HepG2 (cell line): Measurements from ENCODE around the gene TEF. TPM values are rescaled to one million over a fixed set of nuclear protein-coding genes. Genes with fewer than 3 reads are reported as not detected.

Source experiments
- ATAC-seq: fragments of 200-7000 bp; cut with Tn5 transposase; 3 replicates; pipeline ENCODE4 v1.9.1; 2020; ENCODE audit warnings: mild to moderate bottlenecking, moderate library complexity
- BruUV-seq: library from RNA; stranded (reverse); fragments of 400-500 nt; replicated peaks from 2 replicates; lab custom pipeline; 2021; lab: Mats Ljungman, UMichigan
- CTCF ChIA-PET: fragments of 300-600 bp; formaldehyde crosslinking; extraction: SDS; loops from one replicate; lab custom pipeline; 2021; ENCODE audit warnings: low total read pairs, inconsistent platforms, low intra/inter-chr PET ratio; lab: Yijun Ruan, JAX
- POLR2A ChIA-PET: fragments of 350-600 bp; sonication (Branson Sonifier 250); formaldehyde crosslinking; loops from one replicate; lab custom pipeline; 2020; ENCODE audit warnings: antibody characterized with exemption, inconsistent platforms; lab: Yijun Ruan, JAX
- DNase-seq: peaks from one replicate; pipeline ENCODE4 v3.0.0-alpha.2; 2015; ENCODE audit warnings: low spot score
- FAIRE-seq: peaks from 3 replicates; lab custom pipeline; 2011; peaks lifted over from hg19 to GRCh38; lab: Jason Lieb, UNC
- H2AFZ ChIP-seq: one replicate; pipeline ENCODE4 v1.6.1; 2011; ENCODE audit warnings: low read length, inconsistent platforms
- H3K27ac ChIP-seq: fragments of 300-600 bp; 3 replicates; pipeline ENCODE4 v1.8.0; 2011; ENCODE audit warnings: mixed run types, mild to moderate bottlenecking, mixed read lengths, low read length, inconsistent platforms; ENCODE audit not compliant: insufficient read depth; ENCODE audit errors: extremely low read length
- H3K27me3 ChIP-seq, 2 experiments: fragments of 200-600 bp in 1 of 2; 2 replicates in 1 of 2; 3 replicates in 1 of 2; pipeline versions ENCODE4 v1.6.0 to v1.8.0; 2011; ENCODE audit warnings: low read length in 2 of 2, mild to moderate bottlenecking in 2 of 2, moderate library complexity in 2 of 2, inconsistent platforms in 1 of 2; ENCODE audit not compliant: insufficient read depth in 2 of 2, control insufficient read depth in 1 of 2
- H3K36me3 ChIP-seq, 2 experiments: fragments of 200-600 bp in 1 of 2; replicated peaks in 1 of 2; 2 replicates in 1 of 2; 3 replicates in 1 of 2; pipeline versions ENCODE4 v1.5.1 to v1.8.0; 2011; ENCODE audit warnings: low read length in 2 of 2, inconsistent platforms in 1 of 2; ENCODE audit not compliant: insufficient read depth in 2 of 2, control insufficient read depth in 1 of 2
- H3K4me1 ChIP-seq: 2 replicates; pipeline ENCODE4 v1.5.1; 2012; ENCODE audit warnings: low read length, inconsistent platforms; ENCODE audit not compliant: insufficient read depth
- H3K4me2 ChIP-seq: 2 replicates; pipeline ENCODE4 v1.6.0; 2011; ENCODE audit warnings: low read depth, low read length, inconsistent platforms
- H3K4me3 ChIP-seq, 3 experiments: fragments of 200-600 bp in 1 of 3; sonication (generic), shearing (Covaris generic) in 1 of 3; replicated peaks in 1 of 3; 2 replicates each; pipeline ENCODE4 v1.5.1; 2011 to 2016; ENCODE audit warnings: low read length in 3 of 3, inconsistent platforms in 2 of 3, low read depth in 2 of 3, mild to moderate bottlenecking in 2 of 3, control low read depth in 1 of 3, mixed read lengths in 1 of 3; ENCODE audit not compliant: insufficient read depth in 1 of 3
- H3K79me2 ChIP-seq: one replicate; pipeline ENCODE4 v1.6.1; 2011; ENCODE audit warnings: low read length, inconsistent platforms; ENCODE audit not compliant: insufficient read depth
- H3K9ac ChIP-seq: 2 replicates; pipeline ENCODE4 v1.6.0; 2011; ENCODE audit warnings: mild to moderate bottlenecking, low read depth, low read length, inconsistent platforms; ENCODE audit not compliant: insufficient read depth
- H3K9me3 ChIP-seq: 2 replicates; pipeline ENCODE4 v1.5.1; 2012; ENCODE audit warnings: mild to moderate bottlenecking, low read length
- H4K20me1 ChIP-seq: 2 replicates; pipeline ENCODE4 v1.6.0; 2011; ENCODE audit warnings: inconsistent platforms, mild to moderate bottlenecking, low read length, moderate library complexity; ENCODE audit not compliant: insufficient read depth
- ARNT ChIP-seq: fragments of 450-650 bp; IDR thresholded peaks from 2 replicates; pipeline ENCODE4 v1.6.1; 2017
- ATF5 ChIP-seq: sonication (generic); formaldehyde crosslinking; IDR thresholded peaks from 2 replicates; pipeline ENCODE4 v1.4.0; 2020; ENCODE audit warnings: mild to moderate bottlenecking, low read depth, missing genetic modification reagents
- ATF7-NPFF ChIP-seq: sonication (generic); formaldehyde crosslinking; IDR thresholded peaks from 2 replicates; pipeline ENCODE4 v1.8.1; 2023; ENCODE audit warnings: mild to moderate bottlenecking, low read depth, missing genetic modification reagents, moderate library complexity
- CEBPZ ChIP-seq: IDR thresholded peaks from 2 replicates; pipeline ENCODE4 v1.6.1; 2012; ENCODE audit warnings: low read length, improper control_type of control experiment
- E2F5 ChIP-seq: sonication (generic); formaldehyde crosslinking; conservative IDR thresholded peaks from 2 replicates; pipeline ENCODE4 v1.4.0; 2020; ENCODE audit warnings: missing genetic modification reagents
- HMGA1 ChIP-seq: sonication (generic); formaldehyde crosslinking; conservative IDR thresholded peaks from 2 replicates; pipeline ENCODE4 v1.4.0; 2020; ENCODE audit warnings: missing genetic modification reagents
- HNF4A ChIP-seq: sonication (generic); formaldehyde crosslinking; IDR thresholded peaks from 2 replicates; pipeline ENCODE4 v1.4.0; 2020; ENCODE audit warnings: missing genetic modification reagents
- HNF4G ChIP-seq, 2 experiments: sonication (generic) in 1 of 2; formaldehyde crosslinking in 1 of 2; IDR thresholded peaks; 2 replicates each; pipeline versions ENCODE4 v1.4.0 to v1.6.1; 2011 to 2020; ENCODE audit warnings: borderline replicate concordance in 2 of 2, low read depth in 2 of 2, mild to moderate bottlenecking in 2 of 2, low read length in 1 of 2, missing genetic modification reagents in 1 of 2, moderate library complexity in 1 of 2
- PHF8 ChIP-seq: sonication (generic); formaldehyde crosslinking; IDR thresholded peaks from 2 replicates; pipeline ENCODE4 v1.5.0; 2020; ENCODE audit warnings: missing genetic modification reagents
- RFXAP ChIP-seq: sonication (generic); formaldehyde crosslinking; IDR thresholded peaks from 2 replicates; pipeline ENCODE4 v1.4.0; 2020; ENCODE audit warnings: missing genetic modification reagents, borderline replicate concordance
- RXRB ChIP-seq: IDR thresholded peaks from 2 replicates; pipeline ENCODE4 v1.6.1; 2016; ENCODE audit warnings: borderline replicate concordance, missing genetic modification reagents, missing compliant biosample characterization
- SMC3 ChIP-seq: IDR thresholded peaks from 2 replicates; pipeline ENCODE4 v1.6.1; 2011; ENCODE audit warnings: low read length, improper control_type of control experiment
- STAT6 ChIP-seq: sonication (generic); formaldehyde crosslinking; IDR thresholded peaks from 2 replicates; pipeline ENCODE4 v1.4.0; 2020; ENCODE audit warnings: missing genetic modification reagents, mild to moderate bottlenecking, borderline replicate concordance
- ZBTB38 ChIP-seq: sonication (generic); formaldehyde crosslinking; IDR thresholded peaks from 2 replicates; pipeline ENCODE4 v1.5.1; 2020; ENCODE audit warnings: mild to moderate bottlenecking, missing genetic modification reagents
- ZBTB8A ChIP-seq: sonication (generic); formaldehyde crosslinking; IDR thresholded peaks from 2 replicates; pipeline ENCODE4 v1.4.0; 2020; ENCODE audit warnings: mild to moderate bottlenecking, low read depth, missing genetic modification reagents, borderline replicate concordance
- ZNF772 ChIP-seq: sonication (generic); formaldehyde crosslinking; IDR thresholded peaks from 2 replicates; pipeline ENCODE4 v1.5.0; 2020; ENCODE audit warnings: mild to moderate bottlenecking, missing genetic modification reagents
- ZNF775 ChIP-seq: sonication (generic); formaldehyde crosslinking; IDR thresholded peaks from 2 replicates; pipeline ENCODE4 v1.4.0; 2020; ENCODE audit warnings: missing genetic modification reagents, mild to moderate bottlenecking, moderate library complexity, borderline replicate concordance
- WGBS: methylation state at CpG from one replicate; pipeline ENCODE4 v1.1.6; 2017; ENCODE audit warnings: low lambda C conversion rate; 5-methylcytosine and 5-hydroxymethylcytosine counted together
- in situ Hi-C: cut with HindIII; loops from 2 replicates; pipeline ENCODE4 v1.10.0; 2017; ENCODE audit warnings: low pct_unique_long_range_greater_than_20kb; ENCODE audit not compliant: extremely low pct_ligation_motif_present
- intact Hi-C: fragments of 100-400 bp; cut with micrococcal nuclease; formaldehyde crosslinking; loops from one replicate; pipeline ENCODE4 v1.10.0; 2022; ENCODE audit not compliant: unreplicated experiment
- polyA plus RNA-seq, 8 experiments: library from polyadenylated mRNA; depleted of rRNA in 3 of 8; stranded (reverse) in 7 of 8; unstranded in 1 of 8; fragments of >200 nt; fragmentation: Illumina TruSeq in 4 of 8; extraction: Trizol in 4 of 8; gene quantifications; 2 replicates each; pipeline versions ENCODE4 v1.2.1 to v1.2.3, GENCODE V29; 2011 to 2016; ENCODE audit warnings: low read depth in 4 of 8, missing spikeins in 1 of 8, mixed read lengths in 1 of 8; ENCODE audit not compliant: insufficient read depth in 1 of 8
- total RNA-seq, 5 experiments: library from RNA; depleted of rRNA; stranded (reverse); fragments of >200 nt; fragmentation: Illumina TruSeq; extraction: Trizol; gene quantifications; 2 replicates each; pipeline ENCODE4 v1.2.3, GENCODE V29; 2016; ENCODE audit warnings: low read depth in 1 of 5

The TEF gene
- total and polyA plus RNA-seq, 2 of the 13 experiments (the other 11 are each of a cell fraction or from before 2014, with no cell fraction given) = 7.6 to 11.2 TPM

- BruUV-seq = no TSS peak
- H3K36me3 ChIP-seq = no peaks in the 10 kb centered on the region
- TF ChIP-seq PHF8 (CRISPR knock-in tag) (no peak), RXRB (CRISPR knock-in tag) (no peak), RFXAP (CRISPR knock-in tag) (no peak), ARNT (no peak), HNF4G (IDR thresholded peaks at IDR 0.05; ENCODE audit: borderline replicate concordance, low read depth, low read length) (peak; percentile 34; the same call in 1 of the 2 replicates), HNF4G (CRISPR knock-in tag; IDR thresholded peaks at IDR 0.05; ENCODE audit: borderline replicate concordance, low read depth) (no peak), ATF7-NPFF (CRISPR knock-in tag) (no peak), E2F5 (CRISPR knock-in tag) (no peak), ZNF772 (CRISPR knock-in tag) (no peak), ZBTB38 (CRISPR knock-in tag) (no peak), SMC3 (no peak), ZNF775 (CRISPR knock-in tag) (no peak), HNF4A (CRISPR knock-in tag) (peak; percentile 41; the same call in 1 of the 2 replicates), CEBPZ (no peak), HMGA1 (CRISPR knock-in tag) (no peak), ATF5 (no peak), STAT6 (CRISPR knock-in tag) (no peak), ZBTB8A (CRISPR knock-in tag) (no peak)
Observed at GRCh38 chr22:41364233-41364632, 17.5 kb upstream of the TEF start.

More at GRCh38 chr22:41364233-41364632, 17.5 kb upstream of the TEF start:
- Histone ChIP-seq H3K4me3 (peak overlapping the region in 1 of 3 experiments; percentile 65; a peak in 2 of 6 replicates), H3K27ac (no peak overlapping the region), H4K20me1 (no peaks in the 10 kb centered on the region), H2AFZ (no peak overlapping the region), H3K4me2 (peak overlapping the region; percentile 94), H3K9ac (no peak overlapping the region), H3K79me2 (no peaks in the 10 kb centered on the region), H3K27me3 (no peaks in the 10 kb centered on the region; a peak in 1 of 5 replicates), H3K4me1 (peaks cover 72% of the 10 kb centered on the region), H3K9me3 (no peaks in the 10 kb centered on the region)
- in situ Hi-C loops (no loop called here), intact Hi-C loops (loop anchor here (10.0 kb wide), 1 partner anchor 59 kb away; the partner anchor contains the start of gene ZC3H7B)
- ChIA-PET CTCF (no interaction called here), POLR2A (interaction anchor here (0.6 to 7.5 kb wide), 3 partner anchors 17 to 82 kb away, joined by 3 to 135 read pairs (median 7); partner anchors contain the start of genes TEF and TOB2)
- no peak for DNase-seq
- FAIRE-seq = no peak
- 25% methylated on average over 2 of the region's 6 CpGs for WGBS
- ATAC-seq = peak; percentile 19
